Ishikawa (cell line): ENCODE measurements around the gene FCGR2B.
"Not testable (repeated sequence)": the region's sequence is repeated elsewhere in the genome, so short reads cannot be mapped to it uniquely, and the experiment has no call there.

ENCODE experiments used
- CREB1 ChIP-seq: IDR thresholded peaks from 2 replicates; pipeline ENCODE4 v1.6.1; 2012; ENCODE audit warnings: low read depth
- RAD21 ChIP-seq: IDR thresholded peaks from 2 replicates; pipeline ENCODE4 v1.6.1; 2012; ENCODE audit warnings: low read depth
- ZBTB7A ChIP-seq: IDR thresholded peaks from 2 replicates; pipeline ENCODE4 v1.6.1; 2012; ENCODE audit warnings: low read depth

DNA sequence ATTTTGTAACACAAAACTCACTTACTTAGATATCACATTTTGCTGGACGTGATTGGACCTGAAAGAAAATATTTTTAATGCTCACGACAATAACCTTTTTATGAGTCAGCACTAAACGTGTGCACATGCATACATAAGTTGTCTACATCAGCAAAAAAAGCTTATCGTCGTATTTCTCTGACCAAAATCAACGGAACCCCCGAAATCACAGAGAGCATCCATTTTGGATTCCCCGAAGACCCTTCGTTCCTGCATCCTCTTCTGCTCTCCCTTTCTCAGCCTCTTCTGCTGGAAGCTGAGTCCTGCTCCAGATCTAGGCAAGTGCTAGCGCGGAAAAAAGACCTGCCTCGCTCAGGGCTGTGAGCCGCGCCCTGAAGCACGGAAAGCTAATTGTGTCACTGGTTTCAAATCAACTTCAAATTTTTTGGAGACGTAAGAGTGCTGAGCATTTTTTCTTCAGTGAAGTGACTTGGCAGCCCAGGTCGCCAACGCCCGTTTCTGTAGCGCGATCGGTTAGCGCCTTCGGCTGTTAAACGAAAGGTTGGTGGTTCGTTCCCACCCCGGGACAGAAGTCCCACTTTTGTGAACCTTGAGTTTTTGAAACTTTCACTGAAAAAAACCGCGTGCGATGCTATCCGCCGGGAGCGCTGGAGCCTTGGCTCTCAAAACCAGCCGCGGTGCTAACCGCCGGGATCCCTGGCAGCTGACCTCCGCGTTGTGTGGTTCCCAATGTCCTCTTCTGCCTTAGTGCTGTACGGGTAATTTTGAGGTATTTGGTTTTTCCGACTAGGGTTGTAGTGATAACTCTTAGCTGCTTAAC is 41.6 kb upstream of the FCGR2B start:
- TF ChIP-seq ZBTB7A, CREB1, RAD21: not testable (repeated sequence)
